Right forelimb (tissue), 1 donor: Measurements from ENCODE around the gene SQOR.
"Not testable (repeated sequence)": the region's sequence is repeated elsewhere in the genome, so short reads cannot be mapped to it uniquely, and the experiment has no call there.

Source experiments
- DNase-seq: peaks from one replicate; pipeline ENCODE4 v3.0.0-alpha.2; 2018

The SQOR gene

GRCh38 chr15:45635191-45635638 is 386 bp downstream of the SQOR start:
- peak; percentile 48 for DNase-seq

- no peak for DNase-seq
Measured at GRCh38 chr15:45635763-45636292, 999 bp downstream of the SQOR start.

GRCh38 chr15:45637141-45637540 is 2.3 kb downstream of the SQOR start:
- no peak for DNase-seq

GRCh38 chr15:45637552-45638033 is 2.8 kb downstream of the SQOR start:
- peak; percentile 64 for DNase-seq

- no peak for DNase-seq
Measured at GRCh38 chr15:45640616-45641015, 5.8 kb downstream of the SQOR start.

- DNase-seq, result no peak
Measured at GRCh38 chr15:45641374-45641781, 6.5 kb downstream of the SQOR start.

- no peak for DNase-seq
Measured at GRCh38 chr15:45641999-45642932, 7.4 kb downstream of the SQOR start.

- no peak for DNase-seq
Measured at GRCh38 chr15:45644437-45644836, 9.6 kb downstream of the SQOR start.

- DNase-seq, result no peak
Measured at GRCh38 chr15:45645026-45645980, 10.5 kb downstream of the SQOR start.

- no peak for DNase-seq
Measured at GRCh38 chr15:45646220-45646619, 11.4 kb downstream of the SQOR start.

GRCh38 chr15:45647828-45648227 is 13.0 kb downstream of the SQOR start:
- no peak for DNase-seq

- no peak for DNase-seq
Measured at GRCh38 chr15:45648521-45649200, 13.8 kb downstream of the SQOR start.

- not testable (repeated sequence) for DNase-seq
Measured at GRCh38 chr15:45650007-45650406, 15.2 kb downstream of the SQOR start.

GRCh38 chr15:45650889-45651525 is 16.2 kb downstream of the SQOR start:
- DNase-seq, result no peak

GRCh38 chr15:45653702-45654424 is 19.0 kb downstream of the SQOR start:
- no peak for DNase-seq

GRCh38 chr15:45654749-45655148 is 19.9 kb downstream of the SQOR start:
- DNase-seq, result no peak

GRCh38 chr15:45657254-45657653 is 22.4 kb downstream of the SQOR start:
- no peak for DNase-seq

- DNase-seq, result no peak
Measured at GRCh38 chr15:45657764-45658545, 23.1 kb downstream of the SQOR start.

- no peak for DNase-seq
Measured at GRCh38 chr15:45660231-45660979, 25.6 kb downstream of the SQOR start.

- no peak for DNase-seq
Measured at GRCh38 chr15:45662375-45662774, 27.5 kb downstream of the SQOR start.
